Keratinocyte (primary cell): ENCODE measurements around the gene CS. TPM values are rescaled to one million over a fixed set of nuclear protein-coding genes. Genes with fewer than 3 reads are reported as not detected.

Experiments
- DNase-seq: peaks from one replicate; pipeline ENCODE4 v3.0.0-alpha.2; 2011; ENCODE audit warnings: low read depth, missing footprints, low spot score
- FAIRE-seq: peaks from 2 replicates; lab custom pipeline; 2011; peaks lifted over from hg19 to GRCh38; lab: Jason Lieb, UNC
- H2AFZ ChIP-seq: 2 replicates; pipeline ENCODE4 v1.6.0; 2012; ENCODE audit warnings: low read length, control low read depth, inconsistent platforms; ENCODE audit not compliant: control insufficient read depth
- H3K27ac ChIP-seq: 2 replicates; pipeline ENCODE4 v1.5.1; 2011; ENCODE audit warnings: low read length; ENCODE audit not compliant: control insufficient read depth, insufficient read depth
- H3K27me3 ChIP-seq: 3 replicates; pipeline ENCODE4 v1.6.0; 2011; ENCODE audit warnings: low read length; ENCODE audit not compliant: control insufficient read depth, insufficient read depth; ENCODE audit errors: extremely low read depth
- H3K36me3 ChIP-seq, 2 experiments: 2 replicates in 1 of 2; 3 replicates in 1 of 2; pipeline ENCODE4 v1.5.1; 2011; ENCODE audit warnings: low read length in 2 of 2, mild to moderate bottlenecking in 1 of 2; ENCODE audit not compliant: control insufficient read depth in 2 of 2, insufficient read depth in 2 of 2; ENCODE audit errors: extremely low read depth in 1 of 2
- H3K4me1 ChIP-seq: 3 replicates; pipeline ENCODE4 v1.5.1; 2011; ENCODE audit warnings: low read length; ENCODE audit not compliant: control insufficient read depth, insufficient read depth; ENCODE audit errors: extremely low read depth
- H3K4me2 ChIP-seq: 3 replicates; pipeline ENCODE4 v1.6.0; 2011; ENCODE audit warnings: low read depth, low read length; ENCODE audit not compliant: control insufficient read depth, insufficient read depth; ENCODE audit errors: extremely low read depth
- H3K4me3 ChIP-seq, 3 experiments: fragments of 200-600 bp in 1 of 3; sonication (generic) in 1 of 3; 2 replicates in 2 of 3; 3 replicates in 1 of 3; pipeline ENCODE4 v1.5.1; 2011 to 2016; ENCODE audit warnings: low read length in 3 of 3, mild to moderate bottlenecking in 3 of 3, control low read depth in 2 of 3, inconsistent platforms in 1 of 3, low read depth in 1 of 3, mixed read lengths in 1 of 3, mixed run types in 1 of 3, moderate library complexity in 1 of 3; ENCODE audit not compliant: control insufficient read depth in 2 of 3, insufficient read depth in 2 of 3; ENCODE audit errors: extremely low read depth in 1 of 3
- H3K79me2 ChIP-seq: 2 replicates; pipeline ENCODE4 v1.6.0; 2012; ENCODE audit warnings: low read length; ENCODE audit not compliant: control insufficient read depth, insufficient read depth
- H3K9ac ChIP-seq: 3 replicates; pipeline ENCODE4 v1.6.0; 2011; ENCODE audit warnings: low read length; ENCODE audit not compliant: control insufficient read depth, insufficient read depth; ENCODE audit errors: extremely low read depth
- H3K9me1 ChIP-seq: 3 replicates; pipeline ENCODE4 v1.6.0; 2011; ENCODE audit warnings: low read length; ENCODE audit not compliant: control insufficient read depth, insufficient read depth; ENCODE audit errors: extremely low read depth
- H3K9me3 ChIP-seq: 2 replicates; pipeline ENCODE4 v1.5.1; 2012; ENCODE audit warnings: low read depth, low read length; ENCODE audit not compliant: control insufficient read depth
- H4K20me1 ChIP-seq: 3 replicates; pipeline ENCODE4 v1.6.0; 2011; ENCODE audit warnings: low read length; ENCODE audit not compliant: control insufficient read depth, insufficient read depth; ENCODE audit errors: extremely low read depth
- CTCF ChIP-seq, 3 experiments: IDR thresholded peaks in 1 of 3; conservative IDR thresholded peaks in 1 of 3; optimal IDR thresholded peaks in 1 of 3; 2 replicates in 2 of 3; 3 replicates in 1 of 3; pipeline versions ENCODE3 to v1.5.1; 2011; ENCODE audit warnings: low read length in 3 of 3, mild to moderate bottlenecking in 3 of 3, moderate library complexity in 2 of 3, control low read depth in 1 of 3, inconsistent platforms in 1 of 3; ENCODE audit not compliant: insufficient read depth in 2 of 3; ENCODE audit errors: extremely low read depth in 1 of 3
- EZH2 ChIP-seq: IDR thresholded peaks from one replicate; pipeline ENCODE4 v1.6.1; 2012; ENCODE audit warnings: inconsistent platforms, mild to moderate bottlenecking, low read length, moderate library complexity
- dilution Hi-C: fragments of 300-500 bp; cut with MboI; formaldehyde crosslinking; loops from one replicate; pipeline ENCODE4 v1.7.0; 2020; ENCODE audit warnings: low sequenced_read_pairs; ENCODE audit not compliant: extremely low pct_ligation_motif_present
- polyA plus RNA-seq, 5 experiments: library from polyadenylated mRNA; depleted of rRNA in 3 of 5; stranded (reverse) in 3 of 5; stranded (forward) in 1 of 5; unstranded in 1 of 5; fragments of >200 nt; gene quantifications; 1 replicate in 1 of 5; 2 replicates in 3 of 5; 3 replicates in 1 of 5; pipeline versions ENCODE4 v1.2.1 to v1.2.3, GENCODE V29; 2011 to 2012; ENCODE audit warnings: missing spikeins in 2 of 5, low read depth in 1 of 5, low replicate concordance in 1 of 5

The CS gene
- polyA plus RNA-seq, 1 donor (not counting 4 experiments of a cell fraction or from before 2014, with no cell fraction given), result 105 TPM

DNA sequence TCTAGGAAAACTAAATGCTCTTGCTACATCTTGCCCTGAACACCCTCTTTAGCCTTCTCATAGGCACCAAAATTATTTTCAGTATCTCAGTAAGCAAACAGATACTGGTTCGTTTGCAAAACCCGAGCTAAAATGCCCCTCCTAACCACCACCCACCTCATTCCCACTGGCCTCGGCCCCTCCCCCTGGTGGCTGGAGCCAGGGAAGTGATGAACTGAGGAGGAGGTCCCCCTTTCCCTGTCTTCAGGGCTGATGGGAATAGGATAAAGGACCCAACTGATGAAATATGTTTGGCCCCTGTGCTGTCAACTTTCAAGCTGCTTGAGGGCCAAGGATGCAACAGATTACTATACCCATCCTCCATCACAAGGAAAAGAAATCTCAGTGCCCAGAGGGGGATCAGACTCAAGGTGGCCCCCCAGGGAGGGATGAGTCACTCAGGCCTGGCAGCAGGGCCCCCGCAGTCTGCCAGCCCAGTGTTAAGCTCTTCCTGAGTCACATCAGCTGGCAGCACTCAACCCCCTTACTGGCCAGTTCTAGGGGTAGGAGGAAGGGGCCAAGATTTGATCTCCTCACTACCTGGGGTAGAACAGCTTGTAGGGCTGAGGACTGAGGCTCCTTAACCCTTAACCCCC, 43.7 kb downstream of the CS start:
- H3K4me3 ChIP-seq, result peak overlapping the region in 1 of 3 experiments; percentile 90
- no peak for DNase-seq
- peak overlapping the region; percentile 77 for H3K9ac ChIP-seq
- H3K4me2 ChIP-seq, result peak overlapping the region; percentile 65
- peaks cover 41 to 44% of the 10 kb centered on the region in 2 experiments for H3K36me3 ChIP-seq
- H3K27ac ChIP-seq, result no peak overlapping the region
- no peaks in the 10 kb centered on the region for H3K27me3 ChIP-seq
- dilution Hi-C loops, result no loop called here
- TF ChIP-seq EZH2 (no peak), CTCF (optimal IDR thresholded peaks at IDR 0.05 in 1 of 3, IDR thresholded peaks at IDR 0.05 in 1 of 3, conservative IDR thresholded peaks at IDR 0.05 in 1 of 3; ENCODE audit: extremely low read depth in 1 of 3, insufficient read depth in 2 of 3, low read length in 3 of 3) (peak in 1 of 3 experiments; percentile 2)
- peaks cover 27% of the 10 kb centered on the region for H3K4me1 ChIP-seq
- peaks cover 55% of the 10 kb centered on the region for H3K79me2 ChIP-seq
- no peak overlapping the region for H2AFZ ChIP-seq
- peaks cover 3% of the 10 kb centered on the region for H3K9me1 ChIP-seq
- no peak for FAIRE-seq
- H3K9me3 ChIP-seq, result no peaks in the 10 kb centered on the region
- H4K20me1 ChIP-seq, result no peaks in the 10 kb centered on the region

DNA sequence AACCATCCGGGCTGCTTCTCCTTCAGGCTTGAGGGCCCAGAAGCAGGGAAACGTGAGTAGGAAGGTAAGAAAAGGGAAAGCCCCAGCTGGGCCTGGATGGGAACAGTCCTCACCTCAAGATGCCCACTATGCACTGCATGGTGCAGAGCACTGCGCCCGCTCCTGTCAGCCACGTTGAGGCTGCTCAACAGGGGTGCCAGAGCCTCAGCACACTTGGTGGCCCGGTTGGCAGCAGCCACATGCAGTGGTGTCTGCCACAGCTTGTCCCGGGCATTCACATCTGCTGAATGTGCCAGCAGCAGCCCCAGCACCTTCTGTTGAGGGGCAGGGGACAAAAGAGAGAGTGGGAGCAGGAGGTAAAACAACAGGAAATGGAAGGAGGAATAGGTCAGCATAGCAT, 44.5 kb downstream of the CS start:
- Histone ChIP-seq H3K4me1 (peaks cover 21% of the 10 kb centered on the region), H3K36me3 (peaks cover 41 to 44% of the 10 kb centered on the region in 2 experiments), H3K79me2 (peaks cover 55% of the 10 kb centered on the region), H3K4me2 (no peak overlapping the region), H3K27ac (no peak overlapping the region), H3K9me1 (peaks cover 3% of the 10 kb centered on the region), H3K4me3 (no peak overlapping the region), H4K20me1 (no peaks in the 10 kb centered on the region), H2AFZ (no peak overlapping the region), H3K27me3 (no peaks in the 10 kb centered on the region), H3K9me3 (no peaks in the 10 kb centered on the region), H3K9ac (no peak overlapping the region)
- dilution Hi-C loops, result no loop called here
- TF ChIP-seq EZH2 (no peak), CTCF (optimal IDR thresholded peaks at IDR 0.05 in 1 of 3, IDR thresholded peaks at IDR 0.05 in 1 of 3, conservative IDR thresholded peaks at IDR 0.05 in 1 of 3; ENCODE audit: extremely low read depth in 1 of 3, insufficient read depth in 2 of 3, low read length in 3 of 3) (no peak)
- no peak for FAIRE-seq
- DNase-seq, result no peak
